ENCODE results near the gene SMPD2.

Gene SMPD2

DNA sequence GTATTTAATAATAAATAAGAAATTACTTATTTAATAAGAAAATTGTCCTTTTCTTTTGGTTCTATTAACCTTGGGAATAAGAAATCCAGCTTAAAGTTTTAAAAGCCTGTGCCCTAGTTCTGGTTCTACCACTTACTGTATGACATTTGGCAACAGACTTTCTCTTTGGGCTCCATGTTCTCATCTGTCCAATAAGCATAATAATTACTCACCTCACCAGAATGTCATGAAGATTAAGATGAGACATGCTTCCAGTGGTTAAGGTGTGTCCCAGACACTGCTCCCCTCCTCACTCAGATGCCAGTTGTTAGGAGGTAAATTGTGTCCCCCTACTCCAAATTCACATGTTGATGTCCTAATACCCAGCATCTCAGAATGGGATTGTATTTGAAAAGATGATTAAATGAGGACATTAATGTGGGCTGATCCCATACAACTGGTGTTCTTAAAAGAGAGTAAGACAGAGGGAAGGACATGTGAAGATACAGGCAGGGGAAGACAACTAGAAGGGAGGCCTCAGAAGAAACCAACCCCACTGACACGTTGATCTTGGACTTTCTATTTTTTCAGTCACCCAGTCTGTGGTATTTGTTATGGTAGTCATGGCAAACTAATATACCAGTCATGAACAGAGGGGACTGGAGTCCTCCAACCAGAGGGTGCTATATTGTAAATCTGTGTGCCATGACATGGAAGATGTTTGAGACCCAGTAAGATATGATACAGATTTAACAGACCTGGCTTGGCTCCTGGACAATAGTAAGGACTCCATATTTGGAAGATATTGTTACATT, 21.4 kb downstream of the SMPD2 start:
- no peak for DNase-seq

DNA sequence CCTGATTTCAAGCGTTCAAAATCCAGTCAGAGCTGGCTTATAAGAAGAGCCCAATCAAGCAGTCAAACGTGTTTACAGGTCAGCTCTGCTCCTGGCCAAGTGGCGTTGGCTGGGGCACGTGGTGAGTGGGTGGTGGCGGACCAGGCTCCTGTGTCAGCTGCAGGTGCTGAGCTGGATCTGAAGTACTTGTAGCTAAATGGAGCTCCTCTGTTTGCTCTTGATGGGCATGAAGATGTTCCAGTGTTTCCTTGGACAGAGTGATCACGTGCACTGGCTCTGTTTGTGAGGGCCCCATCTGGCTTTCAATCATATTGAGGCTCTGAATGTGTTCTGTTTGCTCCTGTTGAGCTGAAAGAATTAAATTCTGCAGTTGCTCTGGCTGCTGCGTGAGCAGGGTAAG, 25.2 kb downstream of the SMPD2 start:
- no peak for DNase-seq

DNA sequence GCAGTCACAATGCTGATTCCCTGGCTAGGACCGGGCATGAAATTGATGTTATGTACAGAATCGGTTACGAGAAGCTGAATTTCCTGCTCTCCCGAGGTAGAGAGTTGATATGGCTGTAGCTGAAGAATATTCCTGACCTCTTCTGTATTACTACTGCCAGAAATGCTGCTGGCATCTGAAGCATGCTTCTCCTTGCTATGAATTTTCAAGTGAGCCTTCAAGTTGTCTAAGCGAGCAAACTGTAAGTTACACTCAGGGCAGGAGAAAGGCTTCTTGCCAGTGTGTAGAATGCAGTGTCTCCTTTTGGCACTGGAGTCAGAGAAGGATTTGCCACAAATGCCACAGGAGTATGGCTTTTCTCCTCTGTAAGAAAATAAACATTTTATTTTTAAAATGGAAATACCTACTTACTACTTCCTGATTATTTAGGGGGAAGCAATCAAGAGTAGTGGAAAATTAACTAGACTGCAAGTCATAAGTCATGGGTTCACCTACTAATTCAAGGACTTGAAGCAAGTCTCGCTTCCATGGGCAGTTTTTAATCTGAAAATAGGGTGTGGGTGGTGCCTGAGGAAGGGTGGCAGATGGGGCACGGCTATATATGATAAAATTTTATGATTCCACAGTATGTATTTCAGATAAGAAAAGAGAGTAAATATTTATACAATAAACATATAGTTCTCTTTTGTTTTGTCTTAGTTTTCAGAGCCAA, 25.8 kb downstream of the SMPD2 start:
- DNase-seq, result no peak

DNA sequence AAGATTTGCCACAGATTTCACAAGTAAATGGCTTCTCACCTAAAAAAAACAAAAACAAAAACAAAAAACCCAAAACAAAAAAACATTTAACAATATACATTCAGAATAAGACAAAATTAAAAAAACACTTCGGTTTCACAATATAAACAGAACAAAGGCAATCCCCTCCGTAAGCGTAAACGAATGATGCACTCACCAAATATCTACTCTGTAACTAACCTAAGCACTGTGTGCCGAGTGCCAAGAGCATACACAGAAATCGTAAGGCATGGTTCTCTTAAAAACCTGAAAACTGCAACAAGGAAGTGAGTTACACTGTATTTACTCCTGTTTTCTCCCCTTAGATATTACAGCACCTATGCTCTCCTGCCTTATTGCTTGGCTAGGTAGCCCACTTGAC, 27.2 kb downstream of the SMPD2 start:
- no peak for DNase-seq

DNA sequence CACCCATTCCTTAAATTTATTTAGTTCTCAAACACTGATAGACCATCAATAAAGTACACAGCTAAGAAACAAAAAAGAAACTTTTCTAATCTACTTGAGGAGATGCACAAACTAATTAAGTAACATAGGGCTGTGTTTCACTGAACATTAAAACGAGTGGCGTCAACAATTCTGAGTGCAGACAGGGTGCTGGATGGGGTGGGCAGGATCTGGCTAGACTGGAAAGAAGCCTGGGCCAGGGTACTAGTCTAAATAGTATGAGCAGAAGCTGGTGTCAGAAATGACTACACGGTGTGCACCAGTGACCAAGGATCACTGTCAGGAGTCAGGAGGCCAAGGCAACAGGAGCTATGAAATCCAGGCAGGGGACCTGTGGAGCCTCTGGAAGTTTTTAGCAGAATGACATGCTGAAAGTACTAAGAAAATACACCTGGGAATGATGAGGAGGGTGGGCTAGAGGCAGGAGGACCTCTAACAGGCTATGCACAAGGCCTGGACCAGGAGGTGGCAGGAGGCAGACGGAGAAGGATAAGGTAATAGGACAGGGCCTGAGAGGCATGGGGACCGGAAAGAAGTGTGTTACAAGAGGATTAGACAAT, 29.2 kb downstream of the SMPD2 start:
- no peak for DNase-seq

DNA sequence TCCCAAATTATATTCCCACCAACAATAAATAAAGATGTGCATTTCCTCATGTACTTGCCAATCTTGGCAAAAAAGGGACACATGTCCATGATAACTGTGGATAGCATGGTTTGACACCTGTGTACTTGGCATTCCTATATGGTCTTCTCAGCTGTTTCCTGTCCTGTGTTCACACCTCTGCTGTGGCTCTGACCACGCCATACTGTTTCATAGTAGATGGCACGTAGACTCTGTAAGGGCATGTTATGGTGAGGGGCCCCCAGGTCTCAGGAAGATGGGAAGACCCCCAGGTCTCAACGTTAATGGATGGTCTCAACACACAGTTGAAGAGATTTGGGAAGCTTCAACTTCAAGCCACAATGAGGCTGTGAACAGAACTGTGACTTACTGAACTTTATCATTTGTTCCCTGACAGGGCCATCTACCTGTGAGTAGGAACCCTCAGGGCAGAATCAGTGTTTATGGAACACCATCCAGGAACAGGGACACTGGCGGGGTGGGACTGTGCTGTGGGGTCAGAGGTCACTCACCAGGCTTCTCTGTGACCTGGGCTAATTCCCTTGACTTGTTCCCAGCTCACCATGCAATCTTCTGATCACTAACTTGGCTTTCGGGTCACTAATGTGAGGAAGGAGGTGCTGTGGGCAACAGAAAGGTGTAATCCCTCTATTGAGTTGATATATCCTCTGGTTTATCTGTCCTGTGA, 30.7 kb downstream of the SMPD2 start:
- no peak for DNase-seq

DNA sequence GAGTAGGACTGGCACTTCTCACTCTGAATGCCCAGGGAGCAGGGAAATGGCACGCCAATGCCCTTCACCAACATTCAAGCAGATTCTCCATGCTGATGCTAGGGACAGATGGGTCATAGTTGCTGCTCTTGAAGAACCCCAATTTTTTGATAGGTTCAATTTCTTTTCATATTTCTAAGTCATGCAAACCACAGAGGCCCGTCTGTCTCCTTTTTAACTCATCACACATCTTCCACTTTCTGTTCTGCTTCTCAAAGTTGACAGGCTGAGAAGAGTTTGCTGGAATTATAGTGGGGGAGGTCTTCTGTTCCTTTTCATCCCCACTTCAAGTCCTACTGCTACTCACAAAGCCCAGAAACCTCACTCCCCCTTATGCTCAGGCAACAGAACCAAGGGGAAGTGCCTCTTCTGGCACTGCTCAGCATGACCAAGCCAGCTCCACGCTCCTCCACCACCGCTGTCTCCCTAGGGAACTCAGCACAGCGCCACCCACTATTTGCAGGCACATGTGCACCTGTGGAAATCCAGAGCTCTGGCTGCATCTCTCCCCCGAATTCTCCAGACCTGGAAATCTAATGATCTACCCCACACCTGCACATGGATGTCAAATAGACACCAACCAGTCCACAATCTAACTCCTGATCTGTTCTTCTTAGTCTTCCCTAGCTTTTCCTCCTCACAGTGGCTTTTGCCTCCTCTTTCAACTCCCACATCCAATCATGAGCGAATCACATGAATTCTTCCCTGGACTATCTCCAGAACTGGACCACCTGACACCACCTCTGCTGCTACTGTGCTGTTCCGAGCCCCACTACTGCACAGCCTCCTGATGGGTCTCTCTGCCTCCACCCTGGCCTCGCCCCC, 31.8 kb downstream of the SMPD2 start:
- no peak for DNase-seq

DNA sequence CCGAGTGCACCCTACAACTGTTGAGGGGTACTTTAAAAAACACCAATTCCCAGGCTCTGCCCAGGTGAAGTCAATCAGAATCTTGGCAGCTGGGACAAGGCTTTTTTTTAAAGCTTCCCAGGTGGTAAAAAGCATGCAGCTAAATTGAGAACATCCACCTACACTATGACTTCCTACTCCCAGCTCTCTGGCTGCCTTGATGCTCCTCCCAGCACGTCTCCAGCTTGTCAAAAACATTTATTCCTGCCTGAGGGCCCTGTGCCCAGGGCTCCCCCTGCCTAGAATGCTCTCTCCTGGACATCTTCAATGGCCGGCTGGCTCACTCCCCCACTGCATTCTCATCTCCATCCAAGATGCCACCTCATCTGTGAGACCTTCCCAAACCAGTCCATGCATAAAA, 32.6 kb downstream of the SMPD2 start:
- no peak for DNase-seq

DNA sequence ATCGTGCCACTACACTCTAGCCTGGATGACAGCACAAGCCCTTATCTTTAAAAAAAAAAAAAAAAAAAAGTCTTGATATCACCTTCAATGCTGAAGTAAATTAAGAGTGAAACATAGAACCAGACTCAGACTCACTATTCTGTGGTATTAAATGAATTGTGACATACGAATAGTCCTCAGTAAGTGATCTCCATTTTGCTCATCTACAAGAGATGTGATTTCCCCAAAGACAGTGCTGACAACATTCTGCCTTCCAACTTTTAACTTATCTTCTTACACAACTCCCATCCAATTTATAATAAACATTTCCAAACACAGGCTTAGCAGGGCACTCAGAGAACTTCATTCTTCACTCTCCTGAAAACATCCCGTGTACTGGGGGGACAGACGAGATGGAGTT, 34.5 kb downstream of the SMPD2 start:
- no peak for DNase-seq

DNA sequence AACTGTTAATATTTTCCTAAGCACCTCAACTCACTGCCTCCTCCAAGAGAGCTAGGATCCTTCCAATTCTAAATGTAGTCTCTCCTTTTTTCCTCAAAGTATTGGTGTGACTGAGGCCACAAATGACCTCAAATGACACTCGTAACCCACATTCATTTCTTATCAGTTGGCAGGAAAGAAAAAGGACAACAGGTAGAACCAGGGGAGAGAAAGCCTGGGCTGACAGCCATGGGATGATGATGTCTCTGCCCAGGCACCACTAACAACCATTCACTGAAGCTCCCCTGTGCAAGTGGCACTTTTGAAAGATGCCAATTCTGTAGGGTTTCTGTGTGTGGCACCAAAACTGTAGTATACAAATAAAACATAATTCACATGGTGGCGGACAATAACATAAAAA, 35.1 kb downstream of the SMPD2 start:
- DNase-seq, result no peak

DNA sequence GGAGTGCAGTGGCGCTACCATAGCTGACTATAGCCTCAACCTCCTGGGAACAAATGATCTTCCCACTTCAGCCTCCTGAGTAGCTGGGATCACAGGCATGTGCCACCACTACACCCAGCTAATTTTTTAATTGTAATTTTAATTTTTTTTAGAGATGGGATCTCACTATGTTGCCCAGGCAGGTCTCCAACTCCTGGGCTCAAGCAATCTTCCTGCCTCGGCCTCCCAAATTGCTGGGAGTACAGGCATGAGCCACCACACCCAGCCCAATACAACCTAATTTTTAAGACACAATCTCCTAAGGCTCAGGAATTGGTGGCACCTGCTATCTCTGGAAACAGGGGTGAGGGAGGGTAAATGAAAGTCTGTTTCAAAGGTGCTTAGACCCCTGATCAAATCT, 36.7 kb downstream of the SMPD2 start:
- no peak for DNase-seq

DNA sequence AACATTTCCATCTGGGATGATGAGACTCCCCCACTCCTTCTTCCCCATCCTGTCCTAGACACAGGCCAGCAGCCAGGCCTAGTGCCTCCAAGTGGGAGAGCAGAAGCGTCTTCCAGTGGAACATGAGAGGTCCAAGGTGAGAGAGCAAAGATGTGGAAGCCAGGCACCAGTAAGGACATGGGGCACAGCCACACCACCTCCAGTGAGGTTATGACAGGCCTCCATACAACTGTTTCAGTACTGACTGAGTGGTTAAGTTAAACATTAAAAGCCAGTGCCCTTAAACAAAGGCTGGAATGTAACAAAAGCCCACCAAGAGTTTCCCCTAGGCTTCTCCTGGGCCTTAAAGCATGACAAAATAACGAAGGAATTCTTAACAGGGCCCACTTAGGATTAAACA, 37.2 kb downstream of the SMPD2 start:
- DNase-seq, result no peak

DNA sequence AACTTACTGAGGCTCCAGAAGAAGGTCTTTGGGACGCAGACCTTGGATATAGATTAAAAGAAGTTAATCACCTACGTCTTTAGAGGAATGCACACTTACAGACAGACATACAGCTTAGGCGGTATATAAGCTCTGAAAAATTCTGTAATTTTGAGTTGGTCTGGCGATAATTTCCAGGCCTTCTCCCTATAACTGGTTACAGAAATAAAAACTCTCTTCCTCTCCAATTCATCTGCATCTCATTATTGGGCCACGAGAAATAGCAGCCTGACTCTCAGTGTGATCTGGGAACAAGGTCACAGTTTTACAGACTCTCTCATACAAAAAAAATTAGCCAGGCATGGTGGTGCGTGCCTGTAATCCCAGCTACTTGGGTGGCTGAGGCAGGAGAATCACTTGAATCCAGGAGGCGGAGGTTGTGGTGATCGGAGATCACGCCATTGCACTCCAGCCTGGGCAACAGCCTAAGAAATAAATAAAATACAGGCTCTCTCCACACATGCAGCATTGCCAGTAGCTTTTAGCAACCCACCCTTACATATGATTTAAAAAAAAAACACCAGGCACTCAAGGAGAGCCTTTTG, 37.8 kb downstream of the SMPD2 start:
- DNase-seq, result no peak

DNA sequence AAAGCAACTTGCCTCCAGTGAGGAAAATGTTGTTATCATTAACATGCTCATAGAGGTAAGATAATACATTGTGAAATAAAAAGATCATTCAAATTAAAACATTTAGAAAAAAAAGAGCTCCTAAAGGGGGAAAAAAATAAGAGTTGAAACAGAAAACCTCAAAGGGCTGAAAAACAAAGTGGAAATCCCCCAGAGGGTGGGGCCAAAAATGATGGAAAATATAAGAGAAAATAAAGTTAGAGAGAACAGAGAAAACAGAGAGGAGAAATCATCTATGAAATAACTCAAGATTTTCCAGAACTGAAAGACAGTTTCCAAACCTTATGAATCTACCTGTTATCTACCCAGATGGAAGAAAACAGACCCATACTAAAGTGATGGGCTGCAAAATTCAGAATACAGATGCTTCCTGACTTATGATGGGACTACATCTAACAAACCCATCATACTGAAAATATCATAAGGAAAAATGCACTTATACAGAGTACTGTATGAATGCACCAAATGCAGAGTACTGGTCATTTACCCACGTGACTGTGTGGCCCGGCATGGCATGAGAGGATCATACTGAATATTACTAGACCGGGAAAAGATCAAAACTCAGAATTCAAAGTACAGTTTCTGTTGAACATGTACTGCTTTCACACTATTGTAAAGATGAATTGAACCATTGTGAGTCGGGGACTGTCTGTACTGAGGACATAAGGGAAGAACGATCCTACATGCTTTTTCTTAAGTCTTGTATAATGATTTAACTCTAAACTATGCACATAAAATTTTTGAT, 38.5 kb downstream of the SMPD2 start:
- peak in 1 of 2 donors; percentile 40 for DNase-seq

DNA sequence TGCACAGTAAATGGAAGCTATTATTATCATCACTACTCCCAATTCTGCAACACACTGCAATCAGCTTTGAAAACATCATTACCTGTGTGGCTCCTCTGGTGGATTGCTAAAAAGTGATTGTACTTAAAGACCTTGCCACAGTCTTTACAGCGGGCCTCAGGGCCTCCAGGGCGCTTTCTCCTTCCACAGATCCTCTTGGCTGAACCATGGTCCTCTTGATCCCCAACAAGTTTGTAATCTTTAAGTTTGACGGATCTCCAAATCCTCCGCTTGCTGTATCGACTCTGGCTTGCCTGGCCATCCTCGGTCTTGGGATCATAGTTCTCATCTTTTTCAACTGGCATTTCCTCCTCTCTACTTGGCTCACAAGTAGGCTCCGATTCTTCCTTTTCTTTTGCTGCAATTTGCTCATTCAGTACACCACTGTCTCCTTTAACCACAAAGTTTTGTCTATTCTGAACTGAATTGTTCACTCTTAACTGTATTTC, 40.5 kb downstream of the SMPD2 start:
- DNase-seq, result no peak

DNA sequence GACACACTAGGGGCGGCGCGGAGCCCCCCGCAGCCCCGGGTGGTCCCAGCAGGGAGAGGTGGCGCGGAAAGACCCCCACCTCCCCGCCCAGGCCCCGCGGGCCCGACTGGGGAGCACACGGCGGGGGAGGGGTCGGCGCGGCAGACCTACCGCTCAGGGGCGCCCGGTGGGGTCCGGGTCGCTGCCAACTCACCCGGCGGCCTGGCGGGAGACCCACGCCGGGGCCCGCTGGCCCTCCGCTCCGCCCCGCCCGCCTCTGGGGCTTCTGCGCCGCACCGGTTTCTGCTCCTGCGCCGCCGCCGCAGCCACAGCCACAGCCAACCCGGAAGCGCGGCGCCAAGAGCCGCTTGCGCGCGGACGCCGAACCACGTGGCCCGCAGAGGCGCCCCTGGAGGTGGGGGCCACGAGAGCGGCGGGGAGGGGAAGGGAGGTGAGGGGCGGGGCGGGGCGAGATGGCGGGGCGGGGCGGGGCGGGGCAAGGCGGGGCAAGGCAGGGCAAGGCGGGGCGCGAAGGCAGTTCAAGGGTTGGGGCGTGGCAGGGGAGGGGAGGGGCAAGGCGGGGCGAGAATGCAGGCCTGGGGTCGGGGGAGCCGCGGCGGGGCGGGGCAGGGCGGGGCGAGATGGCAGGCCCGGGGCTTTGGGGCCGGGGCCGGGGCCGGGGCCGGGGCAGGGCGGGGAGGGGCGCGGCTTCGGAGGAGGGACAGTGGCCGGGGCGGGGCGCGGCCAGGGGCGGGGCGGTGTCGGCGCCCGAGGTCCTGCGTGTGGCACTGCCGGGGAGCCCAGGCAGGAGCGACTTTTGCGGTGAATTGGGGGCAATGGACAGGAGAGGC, 42.6 kb downstream of the SMPD2 start, which contains the start of gene ZBTB24:
ZBTB24 (minus strand) TSS at position 315 of the 830 bp plus-strand sequence. CDS start 1,193 bp downstream, outside the sequence.
- peak; percentile 82 to 90 for DNase-seq

DNA sequence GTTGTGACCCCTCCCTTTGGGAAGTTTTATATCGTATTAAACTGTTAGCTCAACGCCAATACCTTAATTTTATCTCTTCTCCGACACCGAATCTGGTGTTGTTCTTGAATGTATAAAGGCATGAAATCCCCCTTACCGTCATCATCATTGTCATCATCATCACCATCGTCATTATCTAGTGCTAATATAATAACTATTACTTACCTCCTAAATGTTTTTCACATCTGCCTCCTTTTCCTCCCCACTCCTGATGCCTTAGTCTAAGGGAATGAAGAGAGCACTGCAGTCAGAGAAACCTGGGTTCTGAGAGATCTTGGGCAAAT, 43.2 kb downstream of the SMPD2 start:
- DNase-seq, result no peak

DNA sequence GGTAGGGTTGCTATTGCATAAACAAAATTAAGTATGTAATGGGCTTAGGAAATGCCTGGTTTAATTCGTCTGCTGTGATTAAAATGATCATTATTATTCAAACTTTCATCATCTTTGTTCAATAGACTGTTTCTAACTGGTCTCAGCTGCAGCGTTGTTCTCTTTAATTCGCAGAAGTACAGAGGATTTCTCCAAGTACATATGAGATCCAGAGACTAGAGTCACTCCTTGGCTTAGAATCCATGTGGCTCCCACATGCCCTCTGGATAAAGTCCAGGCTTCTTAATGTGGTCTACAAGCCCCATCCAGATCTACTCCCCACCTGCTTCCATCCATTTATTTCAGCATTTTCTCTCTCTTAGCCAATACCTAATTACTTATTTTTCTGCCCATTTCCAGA, 43.6 kb downstream of the SMPD2 start:
- no peak for DNase-seq

DNA sequence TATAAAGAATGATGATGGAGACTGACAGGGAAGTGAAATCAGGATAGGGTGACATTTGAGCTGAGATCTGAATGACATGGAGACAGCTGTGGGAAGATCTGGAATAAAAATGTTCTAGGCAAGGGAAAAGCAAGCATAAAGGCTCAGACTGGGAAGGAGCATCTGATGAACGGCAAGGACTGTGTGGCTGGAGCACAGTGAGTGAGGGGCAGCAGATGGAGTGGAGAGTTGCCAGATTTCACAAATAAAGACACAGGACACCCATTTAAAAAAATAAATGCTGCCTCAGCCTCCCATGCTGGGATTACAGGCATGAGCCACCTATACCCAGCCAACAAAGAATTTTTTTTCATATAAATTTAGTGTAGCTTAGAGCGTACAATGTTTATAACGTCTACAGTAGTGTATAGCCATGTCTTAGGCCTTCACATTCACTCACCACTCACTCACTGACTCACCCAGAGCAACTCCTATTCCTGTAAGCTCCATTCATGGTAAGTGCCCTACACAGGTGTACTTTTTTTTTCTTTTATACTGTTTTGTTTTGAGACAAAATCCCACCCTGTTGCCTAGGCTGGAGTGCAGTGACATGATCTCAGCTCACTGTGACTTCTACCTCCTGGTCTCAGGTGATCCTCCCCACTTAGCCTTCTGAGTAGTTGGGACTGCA, 44.9 kb downstream of the SMPD2 start:
- DNase-seq, result no peak

DNA sequence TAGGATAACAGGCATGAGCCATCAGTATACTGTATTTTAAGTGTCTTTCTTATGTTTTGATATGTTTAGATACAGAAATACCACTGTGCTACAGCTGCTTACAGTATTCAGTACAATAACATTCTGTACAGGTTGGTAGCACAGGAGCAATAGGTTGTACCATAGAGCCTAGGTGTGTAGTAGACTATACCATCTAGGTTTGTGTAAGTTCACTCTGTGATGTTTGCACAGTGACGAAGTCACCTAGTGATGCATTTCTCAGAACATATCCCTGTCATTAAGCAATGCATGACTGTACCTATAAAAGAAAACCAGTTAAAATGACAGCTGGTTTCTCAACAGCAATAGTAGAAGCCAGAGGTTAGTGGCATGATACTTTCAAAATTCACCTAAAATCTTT, 45.5 kb downstream of the SMPD2 start:
- DNase-seq, result no peak

Measured in activated CD4-positive, alpha-beta T cell treated with anti-CD3 and anti-CD28 coated beads for 4 hours (primary cell).